ENCODE measurements around the gene FHL2.

FHL2 gene

GRCh38 chr2:105344704-105345345 is 54.0 kb downstream of the FHL2 start:
- H3K4me3 ChIP-seq (ENCODE audit: low read depth, low read length): no peak overlapping the region
- no peaks in the 10 kb centered on the region for H3K4me1 ChIP-seq
- peaks cover 17% of the 10 kb centered on the region for H3K36me3 ChIP-seq
- peak; percentile 25; the same call in 1 of the 2 replicates for TF ChIP-seq CTCF (IDR thresholded peaks at IDR 0.05; ENCODE audit: low read depth, low read length)
- H3K9me3 ChIP-seq: no peaks in the 10 kb centered on the region
- DNase-seq: no peak
- no peaks in the 10 kb centered on the region for H3K27me3 ChIP-seq

- H3K27me3 ChIP-seq: no peaks in the 10 kb centered on the region
- no peak for TF ChIP-seq CTCF (IDR thresholded peaks at IDR 0.05; ENCODE audit: low read depth, low read length)
- DNase-seq: no peak
- no peaks in the 10 kb centered on the region for H3K9me3 ChIP-seq
- H3K4me1 ChIP-seq: no peaks in the 10 kb centered on the region
- H3K4me3 ChIP-seq (ENCODE audit: low read depth, low read length): no peak overlapping the region
- H3K36me3 ChIP-seq: peaks cover 5% of the 10 kb centered on the region
Measured at GRCh38 chr2:105339414-105339813, 59.4 kb downstream of the FHL2 start.

- no peaks in the 10 kb centered on the region for H3K27me3 ChIP-seq
Measured at GRCh38 chr2:105338020-105338385, 60.8 kb downstream of the FHL2 start.

GRCh38 chr2:105337122-105338019 is 61.5 kb downstream of the FHL2 start, which contains the start of gene C2orf49:
TSS of gene C2orf49 (plus strand) at chr2:105337540. CDS start at chr2:105337588, 48 bp downstream.
- Histone ChIP-seq H3K36me3 (no peaks in the 10 kb centered on the region; the same call in none of the 2 replicates), H3K4me1 (no peaks in the 10 kb centered on the region), H3K9me3 (no peaks in the 10 kb centered on the region), H3K27me3 (no peaks in the 10 kb centered on the region), H3K4me3 (ENCODE audit: low read depth, low read length) (peak within 1 kb of the TSS; percentile 95)
- peak; percentile 83 for DNase-seq
- TF ChIP-seq CTCF (IDR thresholded peaks at IDR 0.05; ENCODE audit: low read depth, low read length): no peak

More at GRCh38 chr2:105338020-105338385, 60.8 kb downstream of the FHL2 start:
- TF ChIP-seq CTCF (IDR thresholded peaks at IDR 0.05; ENCODE audit: low read depth, low read length): no peak
- H3K9me3 ChIP-seq: no peaks in the 10 kb centered on the region
- peak overlapping the region; percentile 95 for H3K4me3 ChIP-seq (ENCODE audit: low read depth, low read length)
- H3K4me1 ChIP-seq: no peaks in the 10 kb centered on the region
- DNase-seq: no peak
- peaks cover 3% of the 10 kb centered on the region for H3K36me3 ChIP-seq

- Histone ChIP-seq H3K9me3 (no peaks in the 10 kb centered on the region), H3K36me3 (no peaks in the 10 kb centered on the region; the same call in 1 of the 2 replicates), H3K4me3 (ENCODE audit: low read depth, low read length) (peak overlapping the region; percentile 95), H3K27me3 (no peaks in the 10 kb centered on the region), H3K4me1 (no peaks in the 10 kb centered on the region)
- no peak for DNase-seq
- TF ChIP-seq CTCF (IDR thresholded peaks at IDR 0.05; ENCODE audit: low read depth, low read length): no peak
Measured at GRCh38 chr2:105336786-105337121, 62.1 kb downstream of the FHL2 start.

- no peak for TF ChIP-seq CTCF (IDR thresholded peaks at IDR 0.05; ENCODE audit: low read depth, low read length)
- Histone ChIP-seq H3K4me1 (no peaks in the 10 kb centered on the region), H3K27me3 (no peaks in the 10 kb centered on the region), H3K36me3 (no peaks in the 10 kb centered on the region; the same call in 1 of the 2 replicates), H3K4me3 (ENCODE audit: low read depth, low read length) (no peak overlapping the region), H3K9me3 (no peaks in the 10 kb centered on the region)
- no peak for DNase-seq
Measured at GRCh38 chr2:105335469-105335868, 63.4 kb downstream of the FHL2 start.

Measured in BE2C (cell line).